ENCODE data around the gene FOXL2. TPM values are rescaled to one million over a fixed set of nuclear protein-coding genes. Genes with fewer than 3 reads are reported as not detected.
"Not testable (repeated sequence)": the region's sequence is repeated elsewhere in the genome, so short reads cannot be mapped to it uniquely, and the experiment has no call there.

Gene FOXL2
- total and polyA plus RNA-seq, 12 donors = 0.40 to 11.2 (median 3.6) TPM; not detected in 1

- H3K27me3 ChIP-seq = peaks cover 26% of the 10 kb centered on the region
- H3K27ac ChIP-seq = no peak overlapping the region
- no peak for DNase-seq
- no peaks in the 10 kb centered on the region for H3K9me3 ChIP-seq (replicated peaks in 1 of 3)
- no peak overlapping the region for H3K4me3 ChIP-seq
- TF ChIP-seq CTCF (IDR thresholded peaks at IDR 0.05) (no peak), POLR2A (IDR thresholded peaks at IDR 0.05) (no peak)
- intact Hi-C loops (cut with DNase I) = loop anchor here in 1 of 2 donors (10.0 kb wide), 1 partner anchor 391 kb away; no protein-coding TSS in a partner anchor
- H3K36me3 ChIP-seq (replicated peaks in 1 of 2) = no peaks in the 10 kb centered on the region
- H3K4me1 ChIP-seq (replicated peaks in 1 of 2) = peaks cover 0 to 26% of the 10 kb centered on the region in 2 donors
- 68 to 83% (median 74%) methylated on average over 3 of the region's 3 CpGs for WGBS, 4 donors
These were observed 12.8 kb downstream of the FOXL2 start for GRCh38 chr3:138933981-138934691.

DNA sequence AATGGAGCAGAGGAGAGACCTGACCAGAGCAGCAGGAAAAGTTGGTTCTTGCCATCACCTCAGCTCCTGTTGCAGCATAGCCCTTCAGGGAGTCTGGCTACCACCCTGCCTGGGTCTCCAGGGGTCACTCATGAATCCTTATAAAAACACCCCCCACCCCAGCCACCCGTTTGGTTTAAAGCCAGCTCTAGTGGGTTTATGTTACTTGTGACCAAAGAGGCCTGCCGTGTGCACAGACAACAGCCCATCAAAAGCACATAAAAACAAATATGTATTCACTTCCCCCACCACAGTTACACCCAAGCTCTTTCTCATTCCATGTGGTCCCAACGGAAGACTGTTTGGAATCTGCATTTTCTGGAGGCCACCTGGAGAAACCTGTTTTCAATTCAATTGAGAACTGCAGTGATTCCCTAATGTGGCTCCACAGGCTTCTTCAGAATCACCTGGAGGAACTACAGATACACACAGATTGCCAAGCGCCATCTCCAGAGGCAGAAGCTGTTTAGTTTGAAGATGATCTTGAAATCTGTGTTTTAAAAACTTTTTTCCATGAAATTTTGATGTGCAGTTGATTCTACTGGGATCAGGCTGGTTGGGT, 13.8 kb downstream of the FOXL2 start:
- DNase-seq = peak in 1 of 7 donors; percentile 4
- Histone ChIP-seq H3K4me3 (no peak overlapping the region), H3K9me3 (replicated peaks in 1 of 3) (no peaks in the 10 kb centered on the region), H3K27ac (no peak overlapping the region), H3K27me3 (peaks cover 17% of the 10 kb centered on the region), H3K36me3 (replicated peaks in 1 of 2) (no peaks in the 10 kb centered on the region), H3K4me1 (replicated peaks in 1 of 2) (peaks cover 0 to 22% of the 10 kb centered on the region in 2 donors)
- 82 to 85% (median 83%) methylated on average over 3 to 4 of the region's 4 CpGs for WGBS, 4 donors
- intact Hi-C loops (cut with DNase I) = loop anchor here in 1 of 2 donors (10.0 kb wide), 1 partner anchor 392 kb away; no protein-coding TSS in a partner anchor
- no peak for TF ChIP-seq CTCF (IDR thresholded peaks at IDR 0.05)
- TF ChIP-seq POLR2A (IDR thresholded peaks at IDR 0.05) = no peak

GRCh38 chr3:138928727-138929372, 18.1 kb downstream of the FOXL2 start:
- H3K27me3 ChIP-seq = no peaks in the 10 kb centered on the region
- no peaks in the 10 kb centered on the region for H3K9me3 ChIP-seq (replicated peaks in 1 of 3)
- no peak for DNase-seq
- H3K4me3 ChIP-seq = no peak overlapping the region
- H3K27ac ChIP-seq = no peak overlapping the region
- H3K4me1 ChIP-seq (replicated peaks in 1 of 2) = no peaks in the 10 kb centered on the region
- WGBS, 4 donors = 92 to 96% (median 93%) methylated on average over 26 to 42 of the region's 42 CpGs
- H3K36me3 ChIP-seq (replicated peaks in 1 of 2) = no peaks in the 10 kb centered on the region
- TF ChIP-seq POLR2A (IDR thresholded peaks at IDR 0.05) = no peak
- no peak for TF ChIP-seq CTCF (IDR thresholded peaks at IDR 0.05)
- intact Hi-C loops (cut with DNase I) = no loop called here

DNA sequence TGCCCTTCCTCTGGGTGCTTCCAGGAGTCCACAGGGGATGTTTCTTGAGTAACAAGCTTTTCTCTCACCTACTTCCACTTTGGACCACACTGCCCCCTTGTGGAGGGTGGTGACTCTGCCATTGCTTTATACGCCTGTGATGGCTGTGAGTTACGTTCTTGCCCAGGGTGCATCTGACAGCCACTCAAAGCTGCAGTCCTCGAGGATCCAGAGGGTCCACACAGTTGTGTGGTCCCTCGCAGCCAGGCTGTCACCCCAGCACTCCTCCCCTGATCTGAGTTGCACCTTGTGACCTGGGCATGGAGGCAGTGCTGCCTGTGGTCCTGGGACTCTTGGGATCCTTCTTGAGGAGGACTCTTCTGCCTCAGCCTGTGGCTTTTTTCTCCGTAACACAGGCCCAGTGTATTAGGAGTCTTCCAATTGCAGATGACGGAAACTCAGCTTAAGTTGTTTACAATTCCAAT, 23.4 kb downstream of the FOXL2 start:
- intact Hi-C loops (cut with DNase I) = no loop called here
- H3K27me3 ChIP-seq = no peaks in the 10 kb centered on the region
- no peak overlapping the region for H3K27ac ChIP-seq
- peak; percentile 76 to 93 (median 86) for DNase-seq
- H3K36me3 ChIP-seq (replicated peaks in 1 of 2) = no peaks in the 10 kb centered on the region
- no peaks in the 10 kb centered on the region for H3K9me3 ChIP-seq (replicated peaks in 1 of 3)
- 20 to 30% (median 29%) methylated on average over 6 of the region's 6 CpGs for WGBS, 4 donors
- no peak overlapping the region for H3K4me3 ChIP-seq
- H3K4me1 ChIP-seq (replicated peaks in 1 of 2) = no peaks in the 10 kb centered on the region
- TF ChIP-seq CTCF (IDR thresholded peaks at IDR 0.05) = peak; percentile 74 to 88 (median 83)
- TF ChIP-seq POLR2A (IDR thresholded peaks at IDR 0.05) = no peak

DNA sequence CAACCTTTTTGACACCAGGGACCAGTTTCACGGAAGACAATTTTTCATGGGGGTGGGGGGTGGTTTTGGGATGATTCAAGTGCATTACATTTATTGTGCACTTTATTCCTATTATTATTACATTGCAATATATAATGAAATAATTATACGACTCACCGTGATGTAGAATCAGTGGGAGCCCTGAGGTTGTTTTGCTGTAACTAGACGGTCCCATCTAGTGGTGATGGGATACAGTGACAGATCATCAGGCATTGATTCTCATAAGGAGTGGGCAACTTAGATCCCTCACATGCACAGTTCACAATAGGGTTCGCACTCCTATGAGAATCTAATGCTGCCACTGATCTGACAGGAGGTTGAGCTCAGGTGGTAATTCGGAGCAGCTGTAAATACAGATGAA, 24.5 kb downstream of the FOXL2 start:
- H3K4me3 ChIP-seq; H3K27ac ChIP-seq; intact Hi-C loops (cut with DNase I); H3K9me3 ChIP-seq (replicated peaks in 1 of 3); DNase-seq; H3K27me3 ChIP-seq; H3K4me1 ChIP-seq (replicated peaks in 1 of 2); H3K36me3 ChIP-seq (replicated peaks in 1 of 2): not testable (repeated sequence)
- WGBS, 4 donors = 86 to 97% (median 92%) methylated on average over 6 of the region's 6 CpGs

Measured in adrenal gland (tissue), 12 donors.